ENCODE data around the gene PLXNB2. TPM values are rescaled to one million over a fixed set of nuclear protein-coding genes. Genes with fewer than 3 reads are reported as not detected.
"Not testable (repeated sequence)": the region's sequence is repeated elsewhere in the genome, so short reads cannot be mapped to it uniquely, and the experiment has no call there.

The PLXNB2 gene
- total RNA-seq, 4 donors from 2014 or later, result 115 to 218 (median 154) TPM

DNA sequence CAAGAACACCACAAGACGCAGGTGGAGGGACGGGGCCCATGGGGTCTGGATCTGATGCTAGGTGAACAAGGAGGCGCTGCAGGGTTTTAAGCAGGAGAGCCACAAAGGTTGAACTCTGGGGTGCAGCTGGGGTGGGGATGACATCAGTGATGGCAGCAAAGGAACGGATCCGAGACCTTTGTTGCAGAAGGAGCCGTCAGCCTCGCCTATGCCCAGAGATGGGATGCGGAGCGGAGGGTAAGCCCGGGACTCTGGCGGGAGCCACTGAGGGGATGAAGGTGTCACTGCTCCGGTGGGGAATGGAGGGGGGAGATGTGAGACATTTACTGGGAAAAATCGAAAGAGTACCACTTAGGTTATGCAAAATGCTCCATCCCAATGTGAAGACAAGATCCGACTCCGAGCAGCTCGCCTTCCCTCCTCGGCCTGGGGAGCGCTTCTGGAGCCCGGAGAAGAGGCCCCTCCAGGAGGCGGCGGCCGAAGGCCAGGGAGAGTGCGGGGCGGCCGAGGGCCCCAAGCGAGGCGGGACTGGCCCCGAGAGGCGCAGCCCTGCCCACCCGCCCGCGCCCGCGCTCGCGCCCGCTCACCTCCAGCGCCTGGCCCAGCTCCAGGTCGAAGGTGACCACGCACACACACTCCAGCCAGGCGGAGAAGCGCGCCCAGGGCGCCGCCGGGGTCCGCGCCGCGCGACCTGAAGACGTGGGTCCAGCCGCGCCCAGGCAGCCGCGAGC, 18.9 kb upstream of the PLXNB2 start:
- TF ChIP-seq POLR2A (IDR thresholded peaks at IDR 0.05; ENCODE audit: low read depth), result no peak
- Histone ChIP-seq H3K27me3 (no peaks in the 10 kb centered on the region), H3K4me3 (peak overlapping the region; percentile 67 to 93 (median 87)), H3K27ac (replicated peaks in 1 of 4) (peak overlapping the region; percentile 59 to 97 (median 81)), H3K9me3 (no peaks in the 10 kb centered on the region), H3K36me3 (no peaks in the 10 kb centered on the region), H3K4me1 (peaks cover 14 to 23% (median 20%) of the 10 kb centered on the region in 4 donors)
- 26% methylated on average over 19 of the region's 56 CpGs for WGBS
- intact Hi-C loops (cut with DNase I), result loop anchor here (1.0 to 5.0 kb wide), 3 partner anchors 18 to 50 kb away; no protein-coding TSS in a partner anchor
- DNase-seq (ENCODE audit: extremely low spot score), result no peak

DNA sequence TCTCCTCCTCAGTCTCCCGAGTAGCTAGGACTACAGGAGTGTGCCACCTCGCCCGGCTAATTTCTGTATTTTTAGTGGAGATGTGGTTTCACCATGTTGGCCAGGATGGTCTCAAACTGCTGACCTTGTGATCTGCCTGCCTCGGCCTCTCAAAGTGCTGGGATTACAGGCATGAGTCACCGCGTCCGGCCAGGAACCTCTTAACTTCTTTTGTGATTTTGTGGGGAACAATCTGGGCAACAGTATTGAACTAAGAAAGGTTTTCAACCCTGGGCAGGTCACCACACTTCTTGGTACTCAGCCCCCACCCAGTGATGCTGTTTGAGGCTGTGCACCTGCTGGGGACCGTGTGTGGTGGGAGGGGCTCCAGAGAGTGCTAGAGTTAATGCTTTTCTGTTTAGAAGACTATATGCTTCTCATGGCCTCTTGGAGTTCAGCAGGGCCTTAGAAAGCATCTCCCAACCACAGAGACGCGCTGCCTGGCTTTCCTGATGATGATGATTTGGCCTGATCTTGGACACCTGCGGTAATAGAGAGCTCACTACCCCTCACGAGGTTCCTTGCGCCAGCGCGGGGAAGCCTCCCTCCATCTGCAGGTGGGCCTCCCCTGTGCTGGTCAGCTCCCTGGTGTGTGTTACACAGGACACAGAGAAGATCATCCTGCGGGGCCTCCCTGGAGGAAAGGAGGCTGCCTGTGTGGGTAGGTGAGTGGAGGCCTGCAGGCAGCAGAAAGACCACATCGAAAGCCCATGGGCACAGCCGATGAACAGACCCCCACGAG, 18.2 kb upstream of the PLXNB2 start:
- no peak for DNase-seq (ENCODE audit: extremely low spot score)
- WGBS, result 82% methylated on average over 19 of the region's 19 CpGs
- intact Hi-C loops (cut with DNase I), result loop anchor here (1.0 to 5.0 kb wide), 3 partner anchors 17 to 49 kb away; no protein-coding TSS in a partner anchor
- H3K4me1 ChIP-seq, result peaks cover 14 to 23% (median 20%) of the 10 kb centered on the region in 4 donors
- H3K27me3 ChIP-seq, result no peaks in the 10 kb centered on the region
- H3K27ac ChIP-seq (replicated peaks in 1 of 4), result no peak overlapping the region
- TF ChIP-seq POLR2A (IDR thresholded peaks at IDR 0.05; ENCODE audit: low read depth) (no peak), POLR2AphosphoS5 (IDR thresholded peaks at IDR 0.05) (no peak), EP300 (IDR thresholded peaks at IDR 0.05) (no peak)
- TF ChIP-seq, protein P1, sequence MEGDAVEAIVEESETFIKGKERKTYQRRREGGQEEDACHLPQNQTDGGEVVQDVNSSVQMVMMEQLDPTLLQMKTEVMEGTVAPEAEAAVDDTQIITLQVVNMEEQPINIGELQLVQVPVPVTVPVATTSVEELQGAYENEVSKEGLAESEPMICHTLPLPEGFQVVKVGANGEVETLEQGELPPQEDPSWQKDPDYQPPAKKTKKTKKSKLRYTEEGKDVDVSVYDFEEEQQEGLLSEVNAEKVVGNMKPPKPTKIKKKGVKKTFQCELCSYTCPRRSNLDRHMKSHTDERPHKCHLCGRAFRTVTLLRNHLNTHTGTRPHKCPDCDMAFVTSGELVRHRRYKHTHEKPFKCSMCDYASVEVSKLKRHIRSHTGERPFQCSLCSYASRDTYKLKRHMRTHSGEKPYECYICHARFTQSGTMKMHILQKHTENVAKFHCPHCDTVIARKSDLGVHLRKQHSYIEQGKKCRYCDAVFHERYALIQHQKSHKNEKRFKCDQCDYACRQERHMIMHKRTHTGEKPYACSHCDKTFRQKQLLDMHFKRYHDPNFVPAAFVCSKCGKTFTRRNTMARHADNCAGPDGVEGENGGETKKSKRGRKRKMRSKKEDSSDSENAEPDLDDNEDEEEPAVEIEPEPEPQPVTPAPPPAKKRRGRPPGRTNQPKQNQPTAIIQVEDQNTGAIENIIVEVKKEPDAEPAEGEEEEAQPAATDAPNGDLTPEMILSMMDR (IDR thresholded peaks at IDR 0.05), result no peak
- no peaks in the 10 kb centered on the region for H3K36me3 ChIP-seq
- peak overlapping the region in 2 of 4 donors; percentile 86 to 88 for H3K4me3 ChIP-seq
- no peaks in the 10 kb centered on the region for H3K9me3 ChIP-seq

DNA sequence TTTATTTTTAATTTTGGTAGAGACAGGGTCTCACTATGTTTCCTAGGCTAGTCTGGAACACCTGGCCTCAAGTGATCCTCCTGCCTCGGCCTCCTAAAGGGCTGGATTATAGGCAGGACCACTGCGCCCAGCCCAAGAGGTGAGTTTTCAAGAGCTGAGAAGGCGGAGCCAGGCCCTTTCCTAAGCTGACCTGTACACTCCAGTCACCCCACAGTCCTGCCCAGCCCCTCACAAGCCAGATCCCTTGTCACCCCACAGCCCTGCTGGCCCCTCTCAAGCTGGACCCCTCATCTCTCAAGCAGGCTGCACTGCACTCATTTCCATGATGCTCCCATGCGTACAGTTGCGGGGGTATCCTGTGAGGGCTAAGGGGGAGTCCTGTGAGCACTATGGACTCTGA, 16.5 kb upstream of the PLXNB2 start:
- Histone ChIP-seq H3K36me3 (no peaks in the 10 kb centered on the region), H3K27me3 (no peaks in the 10 kb centered on the region), H3K9me3 (no peaks in the 10 kb centered on the region), H3K4me3 (no peak overlapping the region), H3K4me1 (peaks cover 14 to 23% (median 20%) of the 10 kb centered on the region in 4 donors), H3K27ac (replicated peaks in 1 of 4) (no peak overlapping the region)
- no peak for DNase-seq (ENCODE audit: extremely low spot score)
- TF ChIP-seq POLR2AphosphoS5 (IDR thresholded peaks at IDR 0.05) (no peak), EP300 (IDR thresholded peaks at IDR 0.05) (no peak), POLR2A (IDR thresholded peaks at IDR 0.05; ENCODE audit: low read depth) (no peak)
- TF ChIP-seq, protein P1 (IDR thresholded peaks at IDR 0.05), result no peak
- intact Hi-C loops (cut with DNase I), result no loop called here
- 93% methylated on average over 5 of the region's 5 CpGs for WGBS

DNA sequence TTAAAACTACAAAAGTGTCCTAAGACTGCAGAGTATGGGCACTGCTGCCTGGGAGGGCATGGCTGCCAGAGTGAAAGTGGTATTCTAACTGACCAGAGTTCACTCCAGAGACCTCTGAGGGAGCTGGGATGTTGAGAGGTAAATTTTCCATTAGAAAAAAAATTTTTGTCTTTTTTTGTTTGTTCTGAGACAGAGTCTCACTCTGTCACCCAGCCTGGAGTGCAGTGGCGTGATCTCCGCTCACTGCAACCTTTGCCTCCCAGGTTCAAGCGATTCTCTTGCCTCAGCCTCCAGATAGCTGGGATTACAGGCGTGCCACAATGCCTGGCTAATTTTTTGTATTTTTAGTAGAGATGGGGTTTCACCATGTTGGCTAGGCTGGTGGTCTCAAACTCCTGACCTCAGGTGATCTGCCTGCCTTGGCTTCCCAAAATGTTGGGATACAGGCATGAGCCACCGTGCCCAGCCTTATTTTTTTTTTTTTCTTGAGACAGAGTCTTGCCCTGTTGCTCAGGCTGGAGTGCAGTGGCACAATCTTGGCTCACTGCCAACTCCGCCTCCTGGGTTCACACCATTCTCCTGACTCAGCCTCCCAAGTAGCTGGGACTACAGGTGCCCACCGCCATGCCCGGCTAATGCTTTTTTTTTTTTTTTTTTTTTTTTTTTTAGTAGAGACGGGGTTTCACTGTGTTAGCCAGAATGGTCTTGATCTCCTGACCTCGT, 15.1 kb upstream of the PLXNB2 start:
- peaks cover 8 to 16% (median 12%) of the 10 kb centered on the region in 4 donors for H3K4me1 ChIP-seq
- WGBS, result 91% methylated on average over 10 of the region's 10 CpGs
- H3K27ac ChIP-seq (replicated peaks in 1 of 4); DNase-seq (ENCODE audit: extremely low spot score); intact Hi-C loops (cut with DNase I); H3K27me3 ChIP-seq; H3K36me3 ChIP-seq; H3K9me3 ChIP-seq; H3K4me3 ChIP-seq: not testable (repeated sequence)

DNA sequence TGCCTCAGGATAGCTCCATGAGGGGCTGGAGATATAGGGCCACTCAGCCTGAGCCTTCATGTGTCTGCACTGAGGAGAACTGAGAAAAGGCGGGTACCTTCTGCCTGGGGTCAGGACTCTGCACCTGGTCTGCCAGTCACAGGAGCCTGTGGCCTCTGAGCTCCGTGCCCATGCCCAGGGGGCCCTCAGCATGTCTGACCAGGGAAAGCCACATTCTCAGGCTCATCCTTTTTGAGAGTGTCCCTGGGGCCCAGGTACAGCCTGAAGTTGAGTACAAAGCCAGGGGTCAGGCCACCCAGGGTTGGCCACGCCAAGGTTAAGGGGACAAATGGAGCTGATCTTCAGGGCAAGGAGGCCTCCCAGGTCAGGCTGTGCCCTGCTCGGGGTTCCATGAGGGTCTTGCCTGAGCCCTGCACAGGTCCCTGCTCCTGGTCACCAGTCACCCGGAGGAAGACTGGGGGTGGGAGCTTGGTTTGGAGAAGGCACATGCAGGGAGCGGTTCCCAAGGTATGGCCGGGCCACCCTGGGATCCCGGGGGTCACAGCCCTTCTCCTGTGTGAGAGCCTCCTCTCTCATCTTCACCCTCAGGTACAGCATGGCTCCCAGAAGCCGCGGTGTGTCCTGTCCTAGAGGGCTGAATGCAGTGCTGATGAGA, 13.4 kb upstream of the PLXNB2 start:
- Histone ChIP-seq H3K9me3 (no peaks in the 10 kb centered on the region), H3K4me1 (peaks cover 0 to 3% (median 2%) of the 10 kb centered on the region in 4 donors), H3K4me3 (no peak overlapping the region), H3K27ac (replicated peaks in 1 of 4) (no peak overlapping the region), H3K27me3 (no peaks in the 10 kb centered on the region), H3K36me3 (no peaks in the 10 kb centered on the region)
- TF ChIP-seq POLR2A (IDR thresholded peaks at IDR 0.05; ENCODE audit: low read depth), result no peak
- TF ChIP-seq POLR2AphosphoS5 (IDR thresholded peaks at IDR 0.05), result no peak
- TF ChIP-seq, protein P1 (IDR thresholded peaks at IDR 0.05), result no peak
- TF ChIP-seq EP300 (IDR thresholded peaks at IDR 0.05), result no peak
- DNase-seq (ENCODE audit: extremely low spot score), result no peak
- intact Hi-C loops (cut with DNase I), result no loop called here
- 79% methylated on average over 8 of the region's 10 CpGs for WGBS
